Adipocyte (in vitro differentiated cells): ENCODE results near the gene CD72.

Experiments
- DNase-seq: peaks from one replicate; pipeline ENCODE4 v3.0.0-alpha.2; 2015; ENCODE audit warnings: low read depth
- H3K27me3 ChIP-seq: replicated peaks from 2 replicates; pipeline ENCODE4 v1.7.0; 2013; ENCODE audit warnings: mild to moderate bottlenecking, low read length, moderate library complexity; ENCODE audit not compliant: control insufficient read depth, insufficient read depth
- H3K36me3 ChIP-seq: 2 replicates; pipeline ENCODE4 v1.7.0; 2013; ENCODE audit warnings: low read length, mild to moderate bottlenecking, moderate library complexity; ENCODE audit not compliant: control insufficient read depth, insufficient read depth, severe bottlenecking
- H3K4me1 ChIP-seq: 2 replicates; pipeline ENCODE4 v1.7.0; 2013; ENCODE audit warnings: mild to moderate bottlenecking, low read length, moderate library complexity; ENCODE audit not compliant: control insufficient read depth, insufficient read depth
- H3K4me3 ChIP-seq: 2 replicates; pipeline ENCODE4 v1.7.0; 2013; ENCODE audit warnings: mild to moderate bottlenecking, low read length, moderate library complexity
- H3K9ac ChIP-seq: 2 replicates; pipeline ENCODE4 v1.7.0; 2013; ENCODE audit warnings: mild to moderate bottlenecking, low read length, moderate library complexity
- H3K9me3 ChIP-seq: 2 replicates; pipeline ENCODE4 v1.7.0; 2013; ENCODE audit warnings: mild to moderate bottlenecking, low read length, moderate library complexity; ENCODE audit not compliant: control insufficient read depth

The CD72 gene

DNA sequence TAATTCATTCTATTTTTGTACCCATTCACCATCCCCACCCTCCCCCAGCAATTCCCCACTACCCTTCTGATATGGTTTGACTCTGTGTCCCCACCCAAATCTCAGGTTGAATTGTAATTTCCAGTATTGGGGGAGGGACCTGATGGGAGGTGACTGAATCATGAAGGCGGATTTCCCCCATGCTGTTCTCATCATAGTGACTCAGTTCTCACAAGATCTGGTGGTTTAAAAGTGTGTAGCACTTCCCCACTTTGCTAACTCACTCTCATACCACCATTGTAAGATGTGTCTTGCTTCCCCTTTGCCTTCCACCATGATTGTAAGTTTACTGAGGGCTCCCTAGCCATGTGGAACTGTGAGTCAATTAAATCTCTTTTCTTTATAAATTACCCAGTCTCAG, 39.1 kb downstream of the CD72 start:
- no peaks in the 10 kb centered on the region for H3K4me1 ChIP-seq
- H3K4me3 ChIP-seq = no peak overlapping the region
- H3K9ac ChIP-seq = no peak overlapping the region
- no peaks in the 10 kb centered on the region for H3K27me3 ChIP-seq
- DNase-seq = no peak
- no peaks in the 10 kb centered on the region for H3K36me3 ChIP-seq
- H3K9me3 ChIP-seq = peaks cover 9% of the 10 kb centered on the region

GRCh38 chr9:35577486-35577885, 40.7 kb downstream of the CD72 start:
- H3K9me3 ChIP-seq = peaks cover 9% of the 10 kb centered on the region
- H3K4me1 ChIP-seq = no peaks in the 10 kb centered on the region
- no peaks in the 10 kb centered on the region for H3K27me3 ChIP-seq
- H3K4me3 ChIP-seq = no peak overlapping the region
- H3K9ac ChIP-seq = no peak overlapping the region
- no peaks in the 10 kb centered on the region for H3K36me3 ChIP-seq
- DNase-seq = no peak

DNA sequence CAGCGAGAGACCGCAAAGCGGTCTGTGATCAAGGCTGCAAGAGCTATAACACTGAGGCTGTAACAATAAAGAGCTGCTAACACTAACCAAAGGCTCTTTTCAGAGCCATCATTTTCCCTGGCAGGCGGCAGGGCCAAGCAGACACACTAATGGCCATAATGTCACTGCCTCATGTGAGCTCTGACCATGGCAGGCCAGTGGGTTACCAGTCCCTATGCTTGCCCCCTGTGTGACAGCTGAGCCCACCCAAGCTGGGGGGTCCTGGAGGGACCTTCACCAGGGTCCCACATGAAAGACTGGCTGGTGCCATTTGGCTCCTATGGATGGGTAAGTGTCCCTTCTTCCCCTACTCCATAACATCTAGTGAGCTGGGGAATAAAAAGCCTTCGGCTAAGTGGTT, 42.7 kb downstream of the CD72 start:
- Histone ChIP-seq H3K36me3 (no peaks in the 10 kb centered on the region), H3K9me3 (peaks cover 9% of the 10 kb centered on the region), H3K9ac (no peak overlapping the region), H3K4me3 (no peak overlapping the region), H3K27me3 (no peaks in the 10 kb centered on the region), H3K4me1 (no peaks in the 10 kb centered on the region)
- no peak for DNase-seq

DNA sequence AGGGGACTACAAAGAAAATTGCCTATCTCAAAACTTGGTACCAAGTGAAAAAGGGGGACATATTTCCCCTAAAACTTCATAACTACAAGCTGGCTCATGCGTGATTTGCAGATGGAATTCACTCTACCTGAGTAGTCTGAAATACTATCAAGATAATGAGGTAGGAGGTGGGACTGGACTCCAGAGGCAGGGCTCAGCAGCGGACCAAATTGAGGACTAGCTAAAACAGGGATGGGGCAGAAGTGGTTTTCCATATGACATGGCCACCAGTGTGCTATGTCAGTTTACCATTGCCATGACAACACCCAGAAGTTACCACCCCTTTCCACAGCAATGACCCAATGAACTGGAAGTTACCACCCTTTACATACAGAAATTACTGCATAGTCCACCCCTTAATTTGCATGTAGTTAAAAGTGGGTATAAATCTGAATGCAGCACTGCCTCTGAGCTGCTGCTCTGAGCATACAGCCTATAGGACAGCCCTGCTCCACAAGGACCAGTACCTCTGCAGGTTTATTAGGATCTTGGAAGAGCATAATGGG, 43.6 kb downstream of the CD72 start:
- no peak overlapping the region for H3K9ac ChIP-seq
- no peak overlapping the region for H3K4me3 ChIP-seq
- H3K36me3 ChIP-seq = no peaks in the 10 kb centered on the region
- DNase-seq = no peak
- H3K4me1 ChIP-seq = no peaks in the 10 kb centered on the region
- peaks cover 3% of the 10 kb centered on the region for H3K9me3 ChIP-seq
- no peaks in the 10 kb centered on the region for H3K27me3 ChIP-seq

DNA sequence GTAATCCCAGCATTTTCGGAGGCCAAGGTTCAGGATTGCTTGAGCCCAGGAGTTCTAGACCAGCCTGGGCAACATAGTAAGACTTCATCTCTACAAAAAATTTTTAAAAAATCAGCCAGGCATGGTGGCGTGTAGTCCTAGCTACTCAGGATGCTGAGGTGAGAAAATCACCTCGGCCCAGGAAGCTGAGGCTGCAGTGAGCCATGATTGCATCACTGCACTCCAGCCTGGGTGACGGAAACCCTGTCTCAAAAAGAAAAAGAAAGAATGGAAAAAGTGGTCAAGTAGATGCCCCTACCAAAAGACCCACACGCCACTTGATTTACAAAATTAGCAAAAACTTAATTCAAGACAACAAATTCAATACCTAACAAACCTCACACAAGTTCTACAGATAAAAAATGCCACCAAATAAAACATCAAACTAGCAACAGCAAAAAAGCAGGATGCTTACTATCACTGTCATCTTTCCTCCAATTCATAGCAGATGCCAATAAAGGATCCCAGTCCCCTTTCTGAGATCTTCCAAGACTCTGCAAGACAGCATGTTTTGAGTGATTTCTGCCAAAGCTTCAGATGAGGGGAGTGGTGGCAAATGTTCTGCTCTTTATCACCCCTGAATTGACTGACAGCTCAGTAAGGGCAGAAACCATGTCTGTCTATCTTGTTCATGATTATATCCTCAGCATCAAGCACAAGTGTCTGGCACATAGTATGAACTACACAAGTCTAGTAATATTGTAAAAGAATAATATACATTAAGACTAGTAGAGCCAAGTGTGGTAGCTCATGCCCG, 47.3 kb downstream of the CD72 start:
- H3K4me3 ChIP-seq = no peak overlapping the region
- H3K36me3 ChIP-seq = no peaks in the 10 kb centered on the region
- no peaks in the 10 kb centered on the region for H3K9me3 ChIP-seq
- H3K27me3 ChIP-seq = no peaks in the 10 kb centered on the region
- no peak overlapping the region for H3K9ac ChIP-seq
- peaks cover 6% of the 10 kb centered on the region for H3K4me1 ChIP-seq
- DNase-seq = no peak

DNA sequence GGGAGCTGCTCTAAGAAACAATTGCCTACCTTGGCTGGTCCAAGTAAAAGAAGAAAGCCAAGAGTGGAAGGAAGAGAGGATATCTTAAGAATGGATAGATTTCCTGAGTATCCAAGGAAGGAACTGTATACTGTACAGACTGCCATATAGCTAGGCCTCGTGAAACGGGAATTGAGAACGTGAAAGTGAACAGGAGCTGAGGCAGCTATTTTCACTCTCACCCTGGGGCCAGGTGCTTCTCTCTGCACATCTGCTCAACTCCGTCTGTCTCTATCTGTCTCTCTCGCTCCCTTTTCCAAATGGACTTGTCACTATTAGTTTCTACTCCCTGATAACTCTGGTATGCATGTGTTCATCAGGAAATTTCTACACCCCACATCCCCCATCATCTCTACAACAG, 49.0 kb downstream of the CD72 start:
- no peak for DNase-seq
- Histone ChIP-seq H3K4me1 (peaks cover 21% of the 10 kb centered on the region), H3K4me3 (no peak overlapping the region), H3K9ac (no peak overlapping the region), H3K36me3 (no peaks in the 10 kb centered on the region), H3K9me3 (no peaks in the 10 kb centered on the region), H3K27me3 (no peaks in the 10 kb centered on the region)

GRCh38 chr9:35568196-35568595, 50.0 kb downstream of the CD72 start:
- H3K27me3 ChIP-seq = no peaks in the 10 kb centered on the region
- peaks cover 31% of the 10 kb centered on the region for H3K4me1 ChIP-seq
- peaks cover 3% of the 10 kb centered on the region for H3K36me3 ChIP-seq
- no peaks in the 10 kb centered on the region for H3K9me3 ChIP-seq
- DNase-seq = no peak
- no peak overlapping the region for H3K9ac ChIP-seq
- H3K4me3 ChIP-seq = no peak overlapping the region

GRCh38 chr9:35566417-35566816, 51.8 kb downstream of the CD72 start:
- Histone ChIP-seq H3K27me3 (no peaks in the 10 kb centered on the region), H3K9me3 (no peaks in the 10 kb centered on the region), H3K4me3 (no peak overlapping the region), H3K36me3 (peaks cover 17% of the 10 kb centered on the region), H3K9ac (no peak overlapping the region), H3K4me1 (peaks cover 36% of the 10 kb centered on the region)
- peak; percentile 50 for DNase-seq

DNA sequence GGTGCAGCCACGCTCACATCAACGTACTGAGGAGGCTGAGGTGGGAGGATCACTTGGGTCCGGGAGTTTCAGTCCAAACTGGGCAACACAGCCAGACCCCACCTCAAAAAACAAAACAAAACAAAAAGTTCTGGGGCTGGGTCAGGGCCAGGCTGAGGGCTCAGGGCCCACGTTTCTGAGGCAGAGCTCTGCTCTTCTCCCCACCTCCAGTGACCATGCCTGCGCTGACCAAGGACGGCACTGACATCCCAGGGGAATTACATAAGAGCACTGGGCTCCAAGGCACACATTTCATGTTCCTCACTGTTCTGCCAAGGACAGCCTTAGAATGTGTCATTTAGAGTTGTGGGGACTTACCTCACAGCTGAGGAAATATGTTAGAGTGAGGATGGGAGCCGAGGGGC, 53.6 kb downstream of the CD72 start:
- no peak for DNase-seq
- peak overlapping the region; percentile 24 for H3K9ac ChIP-seq
- no peaks in the 10 kb centered on the region for H3K27me3 ChIP-seq
- no peaks in the 10 kb centered on the region for H3K9me3 ChIP-seq
- peaks cover 36% of the 10 kb centered on the region for H3K4me1 ChIP-seq
- peaks cover 33% of the 10 kb centered on the region for H3K36me3 ChIP-seq
- H3K4me3 ChIP-seq = no peak overlapping the region

- no peak for DNase-seq
- Histone ChIP-seq H3K4me1 (peaks cover 36% of the 10 kb centered on the region), H3K4me3 (no peak overlapping the region), H3K9ac (peak overlapping the region; percentile 12), H3K9me3 (no peaks in the 10 kb centered on the region), H3K36me3 (peaks cover 40% of the 10 kb centered on the region), H3K27me3 (no peaks in the 10 kb centered on the region)
Measured at GRCh38 chr9:35563791-35564197, 54.4 kb downstream of the CD72 start.

GRCh38 chr9:35562895-35563780, 55.1 kb downstream of the CD72 start:
- H3K4me3 ChIP-seq = no peak overlapping the region
- H3K36me3 ChIP-seq = peaks cover 47% of the 10 kb centered on the region
- H3K4me1 ChIP-seq = peaks cover 36% of the 10 kb centered on the region
- no peak for DNase-seq
- H3K9ac ChIP-seq = peak overlapping the region; percentile 12
- no peaks in the 10 kb centered on the region for H3K9me3 ChIP-seq
- no peaks in the 10 kb centered on the region for H3K27me3 ChIP-seq
